GM12878 (cell line): Measurements from ENCODE around the gene ULBP1.
"Not testable (repeated sequence)": the region's sequence is repeated elsewhere in the genome, so short reads cannot be mapped to it uniquely, and the experiment has no call there.

Experiments
- MXI1 ChIP-seq: fragments of 150-350 bp; IDR thresholded peaks from 2 replicates; pipeline ENCODE4 v1.6.1; 2011; ENCODE audit warnings: low read depth, mild to moderate bottlenecking, inconsistent platforms, low read length, improper control_type of control experiment
- NFIC ChIP-seq: IDR thresholded peaks from 2 replicates; pipeline ENCODE4 v1.6.1; 2012; ENCODE audit warnings: low read depth, mild to moderate bottlenecking, inconsistent platforms, low read length, moderate library complexity
- POLR2A ChIP-seq: IDR thresholded peaks from 2 replicates; pipeline ENCODE4 v1.6.1; 2011; ENCODE audit warnings: low read depth, mild to moderate bottlenecking, low read length
- TAF1 ChIP-seq: IDR thresholded peaks from 2 replicates; pipeline ENCODE4 v1.6.1; 2011; ENCODE audit warnings: mild to moderate bottlenecking, low read depth, low read length, borderline replicate concordance
- TCF3 ChIP-seq: IDR thresholded peaks from 2 replicates; pipeline ENCODE4 v1.6.1; 2012; ENCODE audit warnings: low read depth, mild to moderate bottlenecking, low read length, borderline replicate concordance; ENCODE audit not compliant: insufficient read depth
- TF ChIP-seq, protein P1 (sequence below): fragments of 450-650 bp; IDR thresholded peaks from 2 replicates; pipeline ENCODE4 v1.6.1; 2016; ENCODE audit warnings: mild to moderate bottlenecking, moderate library complexity, borderline replicate concordance
- TF ChIP-seq, protein P2 (sequence below): IDR thresholded peaks from 2 replicates; pipeline ENCODE4 v1.6.1; 2012; ENCODE audit warnings: mild to moderate bottlenecking, low read depth, low read length
- TF ChIP-seq, protein P3 (sequence below): IDR thresholded peaks from 2 replicates; pipeline ENCODE4 v1.6.1; 2012; ENCODE audit warnings: low read length, inconsistent platforms
- TF ChIP-seq, protein P4 (sequence below): IDR thresholded peaks from 2 replicates; pipeline ENCODE4 v1.6.1; 2011; ENCODE audit warnings: low read depth, mild to moderate bottlenecking, low read length, moderate library complexity, borderline replicate concordance; ENCODE audit errors: extremely low read depth

DNA sequence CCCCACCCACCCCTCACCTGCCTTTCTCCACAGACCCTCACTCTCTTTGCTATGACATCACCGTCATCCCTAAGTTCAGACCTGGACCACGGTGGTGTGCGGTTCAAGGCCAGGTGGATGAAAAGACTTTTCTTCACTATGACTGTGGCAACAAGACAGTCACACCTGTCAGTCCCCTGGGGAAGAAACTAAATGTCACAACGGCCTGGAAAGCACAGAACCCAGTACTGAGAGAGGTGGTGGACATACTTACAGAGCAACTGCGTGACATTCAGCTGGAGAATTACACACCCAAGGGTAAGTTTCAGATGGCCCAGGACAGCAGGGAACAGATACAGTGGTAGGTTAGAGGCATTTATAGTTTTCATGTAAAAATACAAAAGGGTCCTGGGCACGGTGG is 18.5 kb upstream of the ULBP1 start:
- TF ChIP-seq, protein P1, sequence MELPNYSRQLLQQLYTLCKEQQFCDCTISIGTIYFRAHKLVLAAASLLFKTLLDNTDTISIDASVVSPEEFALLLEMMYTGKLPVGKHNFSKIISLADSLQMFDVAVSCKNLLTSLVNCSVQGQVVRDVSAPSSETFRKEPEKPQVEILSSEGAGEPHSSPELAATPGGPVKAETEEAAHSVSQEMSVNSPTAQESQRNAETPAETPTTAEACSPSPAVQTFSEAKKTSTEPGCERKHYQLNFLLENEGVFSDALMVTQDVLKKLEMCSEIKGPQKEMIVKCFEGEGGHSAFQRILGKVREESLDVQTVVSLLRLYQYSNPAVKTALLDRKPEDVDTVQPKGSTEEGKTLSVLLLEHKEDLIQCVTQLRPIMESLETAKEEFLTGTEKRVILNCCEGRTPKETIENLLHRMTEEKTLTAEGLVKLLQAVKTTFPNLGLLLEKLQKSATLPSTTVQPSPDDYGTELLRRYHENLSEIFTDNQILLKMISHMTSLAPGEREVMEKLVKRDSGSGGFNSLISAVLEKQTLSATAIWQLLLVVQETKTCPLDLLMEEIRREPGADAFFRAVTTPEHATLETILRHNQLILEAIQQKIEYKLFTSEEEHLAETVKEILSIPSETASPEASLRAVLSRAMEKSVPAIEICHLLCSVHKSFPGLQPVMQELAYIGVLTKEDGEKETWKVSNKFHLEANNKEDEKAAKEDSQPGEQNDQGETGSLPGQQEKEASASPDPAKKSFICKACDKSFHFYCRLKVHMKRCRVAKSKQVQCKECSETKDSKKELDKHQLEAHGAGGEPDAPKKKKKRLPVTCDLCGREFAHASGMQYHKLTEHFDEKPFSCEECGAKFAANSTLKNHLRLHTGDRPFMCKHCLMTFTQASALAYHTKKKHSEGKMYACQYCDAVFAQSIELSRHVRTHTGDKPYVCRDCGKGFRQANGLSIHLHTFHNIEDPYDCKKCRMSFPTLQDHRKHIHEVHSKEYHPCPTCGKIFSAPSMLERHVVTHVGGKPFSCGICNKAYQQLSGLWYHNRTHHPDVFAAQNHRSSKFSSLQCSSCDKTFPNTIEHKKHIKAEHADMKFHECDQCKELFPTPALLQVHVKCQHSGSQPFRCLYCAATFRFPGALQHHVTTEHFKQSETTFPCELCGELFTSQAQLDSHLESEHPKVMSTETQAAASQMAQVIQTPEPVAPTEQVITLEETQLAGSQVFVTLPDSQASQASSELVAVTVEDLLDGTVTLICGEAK: not testable (repeated sequence)
- TF ChIP-seq, protein P2, sequence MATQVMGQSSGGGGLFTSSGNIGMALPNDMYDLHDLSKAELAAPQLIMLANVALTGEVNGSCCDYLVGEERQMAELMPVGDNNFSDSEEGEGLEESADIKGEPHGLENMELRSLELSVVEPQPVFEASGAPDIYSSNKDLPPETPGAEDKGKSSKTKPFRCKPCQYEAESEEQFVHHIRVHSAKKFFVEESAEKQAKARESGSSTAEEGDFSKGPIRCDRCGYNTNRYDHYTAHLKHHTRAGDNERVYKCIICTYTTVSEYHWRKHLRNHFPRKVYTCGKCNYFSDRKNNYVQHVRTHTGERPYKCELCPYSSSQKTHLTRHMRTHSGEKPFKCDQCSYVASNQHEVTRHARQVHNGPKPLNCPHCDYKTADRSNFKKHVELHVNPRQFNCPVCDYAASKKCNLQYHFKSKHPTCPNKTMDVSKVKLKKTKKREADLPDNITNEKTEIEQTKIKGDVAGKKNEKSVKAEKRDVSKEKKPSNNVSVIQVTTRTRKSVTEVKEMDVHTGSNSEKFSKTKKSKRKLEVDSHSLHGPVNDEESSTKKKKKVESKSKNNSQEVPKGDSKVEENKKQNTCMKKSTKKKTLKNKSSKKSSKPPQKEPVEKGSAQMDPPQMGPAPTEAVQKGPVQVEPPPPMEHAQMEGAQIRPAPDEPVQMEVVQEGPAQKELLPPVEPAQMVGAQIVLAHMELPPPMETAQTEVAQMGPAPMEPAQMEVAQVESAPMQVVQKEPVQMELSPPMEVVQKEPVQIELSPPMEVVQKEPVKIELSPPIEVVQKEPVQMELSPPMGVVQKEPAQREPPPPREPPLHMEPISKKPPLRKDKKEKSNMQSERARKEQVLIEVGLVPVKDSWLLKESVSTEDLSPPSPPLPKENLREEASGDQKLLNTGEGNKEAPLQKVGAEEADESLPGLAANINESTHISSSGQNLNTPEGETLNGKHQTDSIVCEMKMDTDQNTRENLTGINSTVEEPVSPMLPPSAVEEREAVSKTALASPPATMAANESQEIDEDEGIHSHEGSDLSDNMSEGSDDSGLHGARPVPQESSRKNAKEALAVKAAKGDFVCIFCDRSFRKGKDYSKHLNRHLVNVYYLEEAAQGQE: not testable (repeated sequence)
- TF ChIP-seq NFIC, TAF1, MXI1, POLR2A, TCF3: not testable (repeated sequence)
- TF ChIP-seq, protein P3, sequence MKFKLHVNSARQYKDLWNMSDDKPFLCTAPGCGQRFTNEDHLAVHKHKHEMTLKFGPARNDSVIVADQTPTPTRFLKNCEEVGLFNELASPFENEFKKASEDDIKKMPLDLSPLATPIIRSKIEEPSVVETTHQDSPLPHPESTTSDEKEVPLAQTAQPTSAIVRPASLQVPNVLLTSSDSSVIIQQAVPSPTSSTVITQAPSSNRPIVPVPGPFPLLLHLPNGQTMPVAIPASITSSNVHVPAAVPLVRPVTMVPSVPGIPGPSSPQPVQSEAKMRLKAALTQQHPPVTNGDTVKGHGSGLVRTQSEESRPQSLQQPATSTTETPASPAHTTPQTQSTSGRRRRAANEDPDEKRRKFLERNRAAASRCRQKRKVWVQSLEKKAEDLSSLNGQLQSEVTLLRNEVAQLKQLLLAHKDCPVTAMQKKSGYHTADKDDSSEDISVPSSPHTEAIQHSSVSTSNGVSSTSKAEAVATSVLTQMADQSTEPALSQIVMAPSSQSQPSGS: not testable (repeated sequence)
- TF ChIP-seq, protein P4, sequence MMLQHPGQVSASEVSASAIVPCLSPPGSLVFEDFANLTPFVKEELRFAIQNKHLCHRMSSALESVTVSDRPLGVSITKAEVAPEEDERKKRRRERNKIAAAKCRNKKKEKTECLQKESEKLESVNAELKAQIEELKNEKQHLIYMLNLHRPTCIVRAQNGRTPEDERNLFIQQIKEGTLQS: not testable (repeated sequence)
